NT2/D1 (cell line): ENCODE results near the gene ZNF487.
"Not testable (repeated sequence)": the region's sequence is repeated elsewhere in the genome, so short reads cannot be mapped to it uniquely, and the experiment has no call there.

Experiments
- DNase-seq: peaks from one replicate; pipeline ENCODE4 v3.0.0-alpha.2; 2011; ENCODE audit warnings: low read depth, low spot score
- H3K27me3 ChIP-seq: 2 replicates; pipeline ENCODE4 v1.6.0; 2011; ENCODE audit warnings: mild to moderate bottlenecking; ENCODE audit not compliant: insufficient read length, insufficient read depth
- H3K36me3 ChIP-seq: 2 replicates; pipeline ENCODE4 v1.6.1; 2011; ENCODE audit warnings: mild to moderate bottlenecking, low read length, mixed read lengths; ENCODE audit not compliant: insufficient read depth, insufficient read length
- H3K4me1 ChIP-seq: 2 replicates; pipeline ENCODE4 v1.5.1; 2011; ENCODE audit not compliant: insufficient read depth, insufficient read length
- H3K4me3 ChIP-seq: 2 replicates; pipeline ENCODE4 v1.5.1; 2011; ENCODE audit warnings: low read depth; ENCODE audit not compliant: insufficient read length
- H3K9ac ChIP-seq: 2 replicates; pipeline ENCODE4 v1.6.0; 2011; ENCODE audit warnings: low read depth; ENCODE audit not compliant: insufficient read length
- H3K9me3 ChIP-seq: 2 replicates; pipeline ENCODE4 v1.5.1; 2011; ENCODE audit warnings: mild to moderate bottlenecking, low read length; ENCODE audit not compliant: insufficient read depth
- SUZ12 ChIP-seq: IDR thresholded peaks from 2 replicates; pipeline ENCODE4 v1.6.1; 2011; ENCODE audit not compliant: insufficient read length, insufficient read depth; ENCODE audit errors: extremely low read depth
- YY1 ChIP-seq: IDR thresholded peaks from 2 replicates; pipeline ENCODE4 v1.6.1; 2011; ENCODE audit not compliant: insufficient read length, insufficient read depth
- ZNF274 ChIP-seq: IDR thresholded peaks from 2 replicates; pipeline ENCODE4 v1.6.1; 2011; ENCODE audit warnings: mild to moderate bottlenecking, low read depth, low read length

ZNF487 gene

GRCh38 chr10:43436291-43437140, at the start of gene ZNF487:
TSS of gene ZNF487 (plus strand) at chr10:43437111. CDS start at chr10:43475814, 38,703 bp downstream.
- DNase-seq, result peak; percentile 63
- H3K9me3 ChIP-seq, result no peaks in the 10 kb centered on the region
- TF ChIP-seq SUZ12 (no peak), YY1 (no peak), ZNF274 (no peak)
- peak within 1 kb of the TSS; percentile 91 for H3K9ac ChIP-seq
- peak within 1 kb of the TSS; percentile 68 for H3K4me3 ChIP-seq
- no peaks in the 10 kb centered on the region for H3K27me3 ChIP-seq
- H3K4me1 ChIP-seq, result no peaks in the 10 kb centered on the region
- no peaks in the 10 kb centered on the region for H3K36me3 ChIP-seq

GRCh38 chr10:43387678-43388032, 49.3 kb upstream of the ZNF487 start:
- Histone ChIP-seq H3K4me1 (peaks cover 3% of the 10 kb centered on the region), H3K9me3 (no peaks in the 10 kb centered on the region), H3K27me3 (no peaks in the 10 kb centered on the region), H3K9ac (no peak overlapping the region), H3K36me3 (peaks cover 72% of the 10 kb centered on the region), H3K4me3 (no peak overlapping the region)
- no peak for TF ChIP-seq SUZ12
- no peak for DNase-seq

DNA sequence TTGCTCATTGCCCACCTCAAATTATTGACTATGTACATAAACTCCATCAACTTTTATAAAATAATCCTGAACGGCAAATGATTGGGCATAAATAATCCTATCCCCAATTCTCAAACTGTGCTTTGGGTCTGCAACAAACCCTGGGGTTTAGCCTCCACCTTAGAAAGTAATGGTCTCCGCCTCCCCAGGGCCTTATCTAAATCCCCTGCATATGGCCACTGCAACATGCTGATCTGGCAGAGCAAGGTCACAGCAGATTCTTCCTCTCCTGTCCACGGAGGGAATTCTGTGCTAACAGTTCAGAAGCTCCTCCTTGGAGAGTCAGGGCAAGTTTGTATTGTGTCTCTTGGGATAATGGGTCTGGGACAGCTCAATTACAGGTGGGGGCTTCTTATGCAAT, 47.0 kb upstream of the ZNF487 start:
- TF ChIP-seq YY1 (no peak), ZNF274 (no peak), SUZ12 (no peak)
- DNase-seq, result no peak
- Histone ChIP-seq H3K4me3 (no peak overlapping the region), H3K36me3 (peaks cover 93% of the 10 kb centered on the region), H3K27me3 (no peaks in the 10 kb centered on the region), H3K4me1 (peaks cover 3% of the 10 kb centered on the region), H3K9ac (no peak overlapping the region), H3K9me3 (no peaks in the 10 kb centered on the region)

GRCh38 chr10:43390333-43390732, 46.6 kb upstream of the ZNF487 start:
- Histone ChIP-seq H3K27me3 (no peaks in the 10 kb centered on the region), H3K4me3 (no peak overlapping the region), H3K4me1 (peaks cover 3% of the 10 kb centered on the region), H3K9ac (no peak overlapping the region), H3K36me3 (peaks cover 96% of the 10 kb centered on the region), H3K9me3 (no peaks in the 10 kb centered on the region)
- no peak for DNase-seq
- TF ChIP-seq ZNF274, result no peak
- no peak for TF ChIP-seq SUZ12
- no peak for TF ChIP-seq YY1

DNA sequence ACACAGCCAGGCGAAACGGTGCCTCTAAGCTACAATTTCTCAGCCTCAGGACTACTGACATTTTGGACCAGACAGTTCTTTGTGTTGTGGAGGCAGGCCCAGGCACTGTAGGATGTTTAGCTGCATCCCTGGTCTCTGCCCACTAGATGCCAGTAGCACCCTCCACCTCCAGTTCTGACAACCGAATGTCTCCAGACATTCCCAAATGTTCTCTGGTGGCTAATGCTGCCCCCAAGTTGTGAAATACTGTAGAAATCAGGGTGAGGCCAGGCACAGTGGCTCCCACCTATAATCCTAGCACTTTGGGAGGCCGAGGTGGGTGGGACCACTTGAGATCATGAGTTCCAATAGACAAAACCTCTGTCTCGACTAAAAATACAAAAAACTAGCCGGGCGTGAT, 46.2 kb upstream of the ZNF487 start:
- no peak overlapping the region for H3K9ac ChIP-seq
- DNase-seq, result no peak
- no peak for TF ChIP-seq ZNF274
- no peak for TF ChIP-seq YY1
- TF ChIP-seq SUZ12, result no peak
- peaks cover 3% of the 10 kb centered on the region for H3K4me1 ChIP-seq
- H3K4me3 ChIP-seq, result no peak overlapping the region
- H3K27me3 ChIP-seq, result no peaks in the 10 kb centered on the region
- H3K36me3 ChIP-seq, result peaks cover 96% of the 10 kb centered on the region
- 0 out of 2 replicates have a peak, but pooled peaks cover 2% of the 10 kb centered on the region for H3K9me3 ChIP-seq

GRCh38 chr10:43391496-43391895, 45.4 kb upstream of the ZNF487 start:
- Histone ChIP-seq H3K9me3 (peaks cover 7% of the 10 kb centered on the region; the same call in 1 of the 2 replicates), H3K36me3 (peaks cover 96% of the 10 kb centered on the region), H3K4me1 (peaks cover 3% of the 10 kb centered on the region), H3K27me3 (no peaks in the 10 kb centered on the region), H3K9ac (no peak overlapping the region), H3K4me3 (no peak overlapping the region)
- no peak for DNase-seq
- TF ChIP-seq SUZ12 (no peak), YY1 (no peak), ZNF274 (no peak)

GRCh38 chr10:43392748-43393147, 44.2 kb upstream of the ZNF487 start:
- Histone ChIP-seq H3K9ac (no peak overlapping the region), H3K9me3 (peaks cover 7% of the 10 kb centered on the region; the same call in 1 of the 2 replicates), H3K4me3 (no peak overlapping the region), H3K36me3 (peaks cover 90% of the 10 kb centered on the region), H3K27me3 (no peaks in the 10 kb centered on the region), H3K4me1 (peaks cover 3% of the 10 kb centered on the region)
- no peak for TF ChIP-seq YY1
- TF ChIP-seq SUZ12, result no peak
- TF ChIP-seq ZNF274, result no peak
- DNase-seq, result no peak

DNA sequence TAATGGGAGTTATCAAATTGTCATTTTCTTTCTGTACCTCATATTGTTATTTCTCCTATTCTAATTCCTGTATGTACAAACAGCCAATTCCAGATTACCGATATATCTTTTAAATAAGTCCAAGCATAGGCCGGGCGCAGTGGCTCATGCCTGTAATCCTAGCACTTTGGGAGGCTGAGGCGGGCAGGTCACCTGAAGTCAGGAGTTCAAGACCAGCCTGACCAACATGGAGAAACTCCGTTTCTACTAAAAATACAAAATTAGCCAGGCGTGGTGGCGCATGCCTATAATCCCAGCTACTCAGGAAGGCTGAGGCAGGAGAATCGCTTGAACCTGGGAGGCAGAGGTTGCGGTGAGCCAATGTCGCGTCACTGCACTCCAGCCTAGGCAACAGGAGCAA, 43.7 kb upstream of the ZNF487 start:
- H3K9ac ChIP-seq, DNase-seq, H3K9me3 ChIP-seq, H3K4me3 ChIP-seq, H3K4me1 ChIP-seq, H3K27me3 ChIP-seq: not testable (repeated sequence)
- peaks cover 89% of the 10 kb centered on the region for H3K36me3 ChIP-seq
